CD14-positive monocyte (primary cell): Measurements from ENCODE around the gene MAPK4. TPM values are rescaled to one million over a fixed set of nuclear protein-coding genes. Genes with fewer than 3 reads are reported as not detected.
"Not testable (repeated sequence)": the region's sequence is repeated elsewhere in the genome, so short reads cannot be mapped to it uniquely, and the experiment has no call there.

Experiments
- DNase-seq, 3 donors: peaks; one replicate each; pipeline ENCODE4 v3.0.0-alpha.2; 2011 to 2022
- H2AFZ ChIP-seq: 2 replicates; pipeline ENCODE4 v1.6.0; 2012; ENCODE audit warnings: mild to moderate bottlenecking, low read depth, low read length, inconsistent platforms; ENCODE audit not compliant: insufficient read depth, poor library complexity, severe bottlenecking
- H3K27ac ChIP-seq, 2 donors: 1 replicate in 1 of 2; 2 replicates in 1 of 2; pipeline ENCODE4 v1.5.1; 2012 to 2013; ENCODE audit warnings: low read length in 2 of 2, control low read depth in 1 of 2, inconsistent platforms in 1 of 2, low read depth in 1 of 2, mild to moderate bottlenecking in 1 of 2
- H3K27me3 ChIP-seq, 2 donors: one replicate each; pipeline versions ENCODE4 v1.6.0 to v1.6.1; 2011 to 2013; ENCODE audit warnings: low read length in 2 of 2; ENCODE audit not compliant: control insufficient read depth in 2 of 2, insufficient read depth in 2 of 2
- H3K36me3 ChIP-seq, 2 donors: replicated peaks in 1 of 2; 1 replicate in 1 of 2; 2 replicates in 1 of 2; pipeline versions ENCODE4 v1.5.1 to v1.6.1; 2012 to 2013; ENCODE audit warnings: low read length in 2 of 2, control low read depth in 1 of 2, inconsistent platforms in 1 of 2, mild to moderate bottlenecking in 1 of 2; ENCODE audit not compliant: insufficient read depth in 2 of 2, control insufficient read depth in 1 of 2
- H3K4me1 ChIP-seq, 2 donors: 1 replicate in 1 of 2; 2 replicates in 1 of 2; pipeline versions ENCODE4 v1.5.1 to v1.6.1; 2012 to 2013; ENCODE audit warnings: low read length in 2 of 2, control low read depth in 1 of 2, inconsistent platforms in 1 of 2, mild to moderate bottlenecking in 1 of 2, moderate library complexity in 1 of 2; ENCODE audit not compliant: insufficient read depth in 2 of 2, control insufficient read depth in 1 of 2
- H3K4me2 ChIP-seq: replicated peaks from 2 replicates; pipeline ENCODE3; 2012; ENCODE audit warnings: low read length, moderate library complexity, mild to moderate bottlenecking; ENCODE audit not compliant: poor library complexity, severe bottlenecking; ENCODE audit errors: extremely low read depth
- H3K4me3 ChIP-seq, 3 experiments: fragments of 200-600 bp in 1 of 3; sonication (generic) in 1 of 3; replicated peaks in 1 of 3; 1 replicate in 2 of 3; 2 replicates in 1 of 3; pipeline ENCODE4 v1.5.1; 2011 to 2013; ENCODE audit warnings: low read length in 3 of 3, mild to moderate bottlenecking in 3 of 3, control low read depth in 2 of 3, low read depth in 2 of 3, inconsistent platforms in 1 of 3, moderate library complexity in 1 of 3
- H3K79me2 ChIP-seq: 2 replicates; pipeline ENCODE4 v1.6.0; 2012; ENCODE audit warnings: mild to moderate bottlenecking, control low read depth, inconsistent platforms, low read length, moderate library complexity; ENCODE audit not compliant: insufficient read depth
- H3K9ac ChIP-seq: 2 replicates; pipeline ENCODE4 v1.6.0; 2017; ENCODE audit warnings: low read length, mild to moderate bottlenecking; ENCODE audit not compliant: insufficient read depth, poor library complexity, severe bottlenecking
- H3K9me3 ChIP-seq, 2 donors: replicated peaks in 1 of 2; 1 replicate in 1 of 2; 2 replicates in 1 of 2; pipeline versions ENCODE4 v1.5.1 to v1.6.1; 2012 to 2013; ENCODE audit warnings: low read length in 2 of 2, control low read depth in 1 of 2; ENCODE audit not compliant: control insufficient read depth in 1 of 2, insufficient read depth in 1 of 2
- H4K20me1 ChIP-seq: 2 replicates; pipeline ENCODE4 v1.6.0; 2012; ENCODE audit warnings: mild to moderate bottlenecking, low read length, control low read depth, moderate library complexity; ENCODE audit not compliant: insufficient read depth
- H3K27ac Mint-ChIP-seq, 7 donors: one replicate each; pipeline ENCODE4 v1.8.0; 2020; ENCODE audit warnings: mild to moderate bottlenecking in 7 of 7, mixed read lengths in 7 of 7, moderate library complexity in 6 of 7, inconsistent platforms in 2 of 7
- H3K27me3 Mint-ChIP-seq, 3 donors: one replicate each; pipeline ENCODE4 v1.8.0; 2021 to 2022; ENCODE audit warnings: low read depth in 3 of 3, mild to moderate bottlenecking in 3 of 3, mixed read lengths in 3 of 3, moderate library complexity in 3 of 3, inconsistent platforms in 1 of 3
- H3K36me3 Mint-ChIP-seq, 2 donors: one replicate each; pipeline ENCODE4 v1.8.0; 2020; ENCODE audit warnings: mixed read lengths in 2 of 2, inconsistent platforms in 1 of 2, mild to moderate bottlenecking in 1 of 2
- H3K4me1 Mint-ChIP-seq: one replicate; pipeline ENCODE4 v1.8.0; 2020; ENCODE audit warnings: mild to moderate bottlenecking, mixed read lengths
- H3K4me3 Mint-ChIP-seq, 2 donors: one replicate each; pipeline ENCODE4 v1.8.0; 2020; ENCODE audit warnings: mild to moderate bottlenecking in 2 of 2, mixed read lengths in 2 of 2, moderate library complexity in 1 of 2
- H3K9me3 Mint-ChIP-seq, 7 donors: one replicate each; pipeline ENCODE4 v1.8.0; 2020 to 2022; ENCODE audit warnings: mixed read lengths in 7 of 7, mild to moderate bottlenecking in 6 of 7, moderate library complexity in 6 of 7, inconsistent platforms in 2 of 7
- WGBS: methylation state at CpG from one replicate; pipeline ENCODE4 v1.1.5; 2013; ENCODE audit warnings: missing lambda C conversion rate; ENCODE audit not compliant: insufficient coverage; 5-methylcytosine and 5-hydroxymethylcytosine counted together
- intact Hi-C, 2 donors: fragments of 100-400 bp; cut with micrococcal nuclease; formaldehyde crosslinking; loops; one replicate each; pipeline versions ENCODE4 v1.15.0 to v1.15.1; 2023
- polyA plus RNA-seq, 3 donors: library from polyadenylated mRNA; depleted of rRNA in 1 of 3; unstranded in 2 of 3; stranded (reverse) in 1 of 3; fragments of 300-500 nt in 2 of 3; fragments of >200 nt in 1 of 3; fragmentation: Illumina TruSeq in 2 of 3; gene quantifications; 1 replicate in 2 of 3; 2 replicates in 1 of 3; pipeline ENCODE4 v1.2.3, GENCODE V29; 2012 to 2021
- TF ChIP-seq, protein P1 (sequence below): fragments of 200-600 bp; IDR thresholded peaks from one replicate; pipeline ENCODE4 v1.8.0; 2022; ENCODE audit warnings: antibody characterized with exemption, mild to moderate bottlenecking

MAPK4 gene
- polyA plus RNA-seq, 3 donors = not detected

DNA sequence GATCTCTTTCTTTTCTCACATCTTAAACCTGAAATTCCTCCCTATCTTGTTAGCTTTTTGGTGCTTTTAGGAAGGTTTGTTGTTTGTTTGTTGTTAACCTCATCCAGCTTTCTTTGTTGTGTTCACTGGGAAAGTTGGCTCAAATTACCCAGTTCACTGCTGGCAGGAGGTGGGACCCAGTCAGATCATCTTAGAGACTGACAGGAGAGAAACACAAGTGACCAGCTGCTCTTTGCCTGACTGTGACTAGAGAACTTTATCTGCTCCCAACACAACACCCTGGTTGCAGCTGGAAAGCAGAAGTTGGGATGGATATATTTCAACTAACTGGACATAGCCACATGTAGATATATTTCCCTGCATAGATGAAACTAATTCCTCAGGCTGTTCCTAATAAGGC is 10.0 kb downstream of the MAPK4 start:
- Mint-ChIP-seq H3K27me3 (peaks cover 3 to 15% (median 7%) of the 10 kb centered on the region in 3 donors), H3K4me3 (no peak overlapping the region), H3K9me3 (peaks cover 0 to 6% (median 2%) of the 10 kb centered on the region in 7 donors), H3K4me1 (no peaks in the 10 kb centered on the region), H3K36me3 (no peaks in the 10 kb centered on the region), H3K27ac (no peak overlapping the region)
- Histone ChIP-seq H3K27ac (no peak overlapping the region), H3K9me3 (no peaks in the 10 kb centered on the region), H3K4me1 (no peaks in the 10 kb centered on the region), H3K36me3 (no peaks in the 10 kb centered on the region), H2AFZ (no peak overlapping the region), H4K20me1 (no peaks in the 10 kb centered on the region), H3K4me2 (no peak overlapping the region), H3K4me3 (no peak overlapping the region), H3K79me2 (no peaks in the 10 kb centered on the region), H3K9ac (no peak overlapping the region), H3K27me3 (no peaks in the 10 kb centered on the region)
- DNase-seq = no peak
- intact Hi-C loops = no loop called here
- TF ChIP-seq, protein P1, sequence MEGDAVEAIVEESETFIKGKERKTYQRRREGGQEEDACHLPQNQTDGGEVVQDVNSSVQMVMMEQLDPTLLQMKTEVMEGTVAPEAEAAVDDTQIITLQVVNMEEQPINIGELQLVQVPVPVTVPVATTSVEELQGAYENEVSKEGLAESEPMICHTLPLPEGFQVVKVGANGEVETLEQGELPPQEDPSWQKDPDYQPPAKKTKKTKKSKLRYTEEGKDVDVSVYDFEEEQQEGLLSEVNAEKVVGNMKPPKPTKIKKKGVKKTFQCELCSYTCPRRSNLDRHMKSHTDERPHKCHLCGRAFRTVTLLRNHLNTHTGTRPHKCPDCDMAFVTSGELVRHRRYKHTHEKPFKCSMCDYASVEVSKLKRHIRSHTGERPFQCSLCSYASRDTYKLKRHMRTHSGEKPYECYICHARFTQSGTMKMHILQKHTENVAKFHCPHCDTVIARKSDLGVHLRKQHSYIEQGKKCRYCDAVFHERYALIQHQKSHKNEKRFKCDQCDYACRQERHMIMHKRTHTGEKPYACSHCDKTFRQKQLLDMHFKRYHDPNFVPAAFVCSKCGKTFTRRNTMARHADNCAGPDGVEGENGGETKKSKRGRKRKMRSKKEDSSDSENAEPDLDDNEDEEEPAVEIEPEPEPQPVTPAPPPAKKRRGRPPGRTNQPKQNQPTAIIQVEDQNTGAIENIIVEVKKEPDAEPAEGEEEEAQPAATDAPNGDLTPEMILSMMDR = no peak

DNA sequence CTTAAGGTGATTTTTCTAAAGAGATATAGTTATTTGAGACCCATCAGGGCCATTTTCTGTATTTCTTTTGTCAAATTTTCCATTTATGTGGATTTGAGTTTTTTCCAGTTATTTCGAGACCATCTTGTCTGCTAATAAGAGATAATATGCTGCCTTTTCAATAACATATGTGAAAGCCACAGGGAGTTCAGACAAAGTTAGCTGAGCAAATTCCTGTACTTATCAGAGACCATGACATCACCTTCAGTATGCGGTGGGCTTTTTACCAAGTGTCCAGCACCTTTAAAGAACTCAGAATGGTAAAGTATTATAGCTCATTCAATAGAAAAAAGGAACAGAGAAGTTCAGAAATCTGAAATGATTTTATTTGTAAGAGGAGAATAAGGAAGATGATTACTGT is 11.7 kb downstream of the MAPK4 start:
- WGBS = no CpG with 5 or more reads among the region's 2 CpGs
- H3K27me3 Mint-ChIP-seq = peaks cover 5 to 12% (median 6%) of the 10 kb centered on the region in 3 donors
- H3K9me3 Mint-ChIP-seq = peaks cover 0 to 6% (median 2%) of the 10 kb centered on the region in 7 donors
- H3K4me2 ChIP-seq = no peak overlapping the region
- no peak overlapping the region for H3K27ac ChIP-seq
- intact Hi-C loops = no loop called here
- no peak for DNase-seq
- H3K4me1 ChIP-seq = no peaks in the 10 kb centered on the region
- no peak overlapping the region for H3K4me3 ChIP-seq
- no peaks in the 10 kb centered on the region for H4K20me1 ChIP-seq
- TF ChIP-seq, protein P1 = no peak
- no peaks in the 10 kb centered on the region for H3K36me3 ChIP-seq
- no peaks in the 10 kb centered on the region for H3K9me3 ChIP-seq
- no peak overlapping the region for H3K27ac Mint-ChIP-seq
- H3K9ac ChIP-seq = no peak overlapping the region
- no peak overlapping the region for H2AFZ ChIP-seq
- H3K36me3 Mint-ChIP-seq = no peaks in the 10 kb centered on the region
- no peaks in the 10 kb centered on the region for H3K27me3 ChIP-seq
- H3K79me2 ChIP-seq = no peaks in the 10 kb centered on the region
- H3K4me1 Mint-ChIP-seq = no peaks in the 10 kb centered on the region
- no peak overlapping the region for H3K4me3 Mint-ChIP-seq

DNA sequence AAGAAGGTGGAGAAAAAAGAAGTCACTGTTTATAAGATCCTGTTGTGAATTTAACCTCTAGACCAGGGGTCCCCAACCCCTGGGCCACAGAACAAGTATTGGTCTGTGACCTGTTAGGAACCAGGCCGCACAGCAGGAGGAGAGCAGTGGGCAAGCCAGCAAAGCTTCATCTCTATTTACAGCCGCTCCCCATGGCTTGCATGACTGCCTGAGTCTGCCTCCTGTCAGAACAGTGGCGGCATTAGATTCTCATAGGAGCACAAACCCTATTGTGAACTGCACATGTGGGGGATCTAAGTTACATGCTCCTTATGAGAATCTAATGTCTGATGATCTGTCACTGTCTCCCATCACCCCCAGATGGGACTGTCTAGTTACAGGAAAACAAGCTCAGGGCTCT is 13.3 kb downstream of the MAPK4 start:
- DNase-seq, H3K4me1 ChIP-seq, H4K20me1 ChIP-seq, H3K9me3 ChIP-seq, H3K27me3 ChIP-seq, H3K79me2 ChIP-seq, H3K27me3 Mint-ChIP-seq, H3K36me3 ChIP-seq, intact Hi-C loops, H2AFZ ChIP-seq, H3K27ac ChIP-seq, H3K4me3 ChIP-seq, H3K4me1 Mint-ChIP-seq, H3K4me3 Mint-ChIP-seq, H3K9ac ChIP-seq, H3K36me3 Mint-ChIP-seq, H3K9me3 Mint-ChIP-seq, H3K4me2 ChIP-seq, H3K27ac Mint-ChIP-seq: not testable (repeated sequence)
- WGBS = 100% methylated on average over 1 of the region's 3 CpGs
